Measurements from ENCODE around the gene PKD1L1.

GRCh38 chr7:47867286-47867685 is 81.0 kb downstream of the PKD1L1 start:
- TF ChIP-seq POLR2A (IDR thresholded peaks at IDR 0.05), result no peak
- TF ChIP-seq CTCF (IDR thresholded peaks at IDR 0.05), result no peak
